Measurements from ENCODE around the gene FAM163B. TPM values are rescaled to one million over a fixed set of nuclear protein-coding genes. Genes with fewer than 3 reads are reported as not detected.

The FAM163B gene
- total RNA-seq, 1 donor from 2014 or later = not detected

- H4K20me1 ChIP-seq (ENCODE audit: insufficient read depth, low read length) = no peaks in the 10 kb centered on the region
- no peaks in the 10 kb centered on the region for H3K4me1 Mint-ChIP-seq (ENCODE audit: low read depth, unreplicated experiment)
- H3K9ac ChIP-seq (ENCODE audit: low read length) = no peak overlapping the region
Observed at GRCh38 chr9:133571896-133572595, 37.1 kb downstream of the FAM163B start.

GRCh38 chr9:133571391-133571890, 37.7 kb downstream of the FAM163B start:
- no peaks in the 10 kb centered on the region for H3K9me3 Mint-ChIP-seq (ENCODE audit: unreplicated experiment)

More at GRCh38 chr9:133571896-133572595, 37.1 kb downstream of the FAM163B start:
- Histone ChIP-seq H3K4me3 (ENCODE audit: insufficient read depth, low read depth, low read length) (no peak overlapping the region), H3K9me3 (ENCODE audit: insufficient read depth, low read depth, low read length) (no peaks in the 10 kb centered on the region), H3K4me1 (ENCODE audit: insufficient read depth, low read length) (no peaks in the 10 kb centered on the region), H3K27me3 (ENCODE audit: insufficient read depth, low read length) (peaks cover 10% of the 10 kb centered on the region), H3K36me3 (ENCODE audit: insufficient read depth, low read length) (no peaks in the 10 kb centered on the region), H3K79me2 (ENCODE audit: insufficient read depth, low read length) (no peaks in the 10 kb centered on the region), H2AFZ (ENCODE audit: low read depth, low read length) (no peak overlapping the region), H3K4me2 (ENCODE audit: low read length) (no peak overlapping the region), H3K27ac (ENCODE audit: low read depth, low read length) (no peak overlapping the region)
- H3K27me3 Mint-ChIP-seq (ENCODE audit: low read depth, unreplicated experiment) = peaks cover 50% of the 10 kb centered on the region
- no peak overlapping the region for H3K27ac Mint-ChIP-seq (ENCODE audit: unreplicated experiment)
- H3K4me3 Mint-ChIP-seq (ENCODE audit: unreplicated experiment) = no peak overlapping the region
- no peaks in the 10 kb centered on the region for H3K9me3 Mint-ChIP-seq (ENCODE audit: unreplicated experiment)
- TF ChIP-seq CTCF (IDR thresholded peaks at IDR 0.05; ENCODE audit: insufficient read depth, low read depth, low read length) = no peak
- peak; percentile 1 for TF ChIP-seq EZH2 (IDR thresholded peaks at IDR 0.05; ENCODE audit: insufficient read depth, low read length)
- no peak for FAIRE-seq
- no peak for DNase-seq (ENCODE audit: low read depth)
- no peaks in the 10 kb centered on the region for H3K36me3 Mint-ChIP-seq (ENCODE audit: low read depth, unreplicated experiment)

More at GRCh38 chr9:133571391-133571890, 37.7 kb downstream of the FAM163B start:
- Histone ChIP-seq H3K9ac (ENCODE audit: low read length) (no peak overlapping the region), H3K4me1 (ENCODE audit: insufficient read depth, low read length) (no peaks in the 10 kb centered on the region), H2AFZ (ENCODE audit: low read depth, low read length) (no peak overlapping the region), H3K27me3 (ENCODE audit: insufficient read depth, low read length) (peaks cover 10% of the 10 kb centered on the region), H3K4me2 (ENCODE audit: low read length) (no peak overlapping the region), H3K79me2 (ENCODE audit: insufficient read depth, low read length) (no peaks in the 10 kb centered on the region), H4K20me1 (ENCODE audit: insufficient read depth, low read length) (no peaks in the 10 kb centered on the region), H3K36me3 (ENCODE audit: insufficient read depth, low read length) (no peaks in the 10 kb centered on the region), H3K9me3 (ENCODE audit: insufficient read depth, low read depth, low read length) (no peaks in the 10 kb centered on the region), H3K27ac (ENCODE audit: low read depth, low read length) (no peak overlapping the region), H3K4me3 (ENCODE audit: insufficient read depth, low read depth, low read length) (no peak overlapping the region)
- H3K36me3 Mint-ChIP-seq (ENCODE audit: low read depth, unreplicated experiment) = no peaks in the 10 kb centered on the region
- DNase-seq (ENCODE audit: low read depth) = no peak
- FAIRE-seq = no peak
- H3K4me3 Mint-ChIP-seq (ENCODE audit: unreplicated experiment) = no peak overlapping the region
- TF ChIP-seq CTCF (IDR thresholded peaks at IDR 0.05; ENCODE audit: insufficient read depth, low read depth, low read length) = no peak
- TF ChIP-seq EZH2 (IDR thresholded peaks at IDR 0.05; ENCODE audit: insufficient read depth, low read length) = no peak
- no peaks in the 10 kb centered on the region for H3K4me1 Mint-ChIP-seq (ENCODE audit: low read depth, unreplicated experiment)
- H3K27me3 Mint-ChIP-seq (ENCODE audit: low read depth, unreplicated experiment) = peaks cover 44% of the 10 kb centered on the region
- H3K27ac Mint-ChIP-seq (ENCODE audit: unreplicated experiment) = no peak overlapping the region
